ENCODE results near the gene KNSTRN.

GRCh38 chr15:40399370-40399769 is 16.8 kb downstream of the KNSTRN start:
- TF ChIP-seq CTCF (conservative IDR thresholded peaks at IDR 0.05 in 1 of 2, IDR thresholded peaks at IDR 0.05 in 1 of 2; ENCODE audit: low read depth in 1 of 2, low read length in 2 of 2) (no peak), EZH2 (IDR thresholded peaks at IDR 0.05; ENCODE audit: low read length, missing control alignments) (no peak)
